ENCODE data around the gene PIP5K1C.
"Not testable (repeated sequence)": the region's sequence is repeated elsewhere in the genome, so short reads cannot be mapped to it uniquely, and the experiment has no call there.

Gene PIP5K1C

DNA sequence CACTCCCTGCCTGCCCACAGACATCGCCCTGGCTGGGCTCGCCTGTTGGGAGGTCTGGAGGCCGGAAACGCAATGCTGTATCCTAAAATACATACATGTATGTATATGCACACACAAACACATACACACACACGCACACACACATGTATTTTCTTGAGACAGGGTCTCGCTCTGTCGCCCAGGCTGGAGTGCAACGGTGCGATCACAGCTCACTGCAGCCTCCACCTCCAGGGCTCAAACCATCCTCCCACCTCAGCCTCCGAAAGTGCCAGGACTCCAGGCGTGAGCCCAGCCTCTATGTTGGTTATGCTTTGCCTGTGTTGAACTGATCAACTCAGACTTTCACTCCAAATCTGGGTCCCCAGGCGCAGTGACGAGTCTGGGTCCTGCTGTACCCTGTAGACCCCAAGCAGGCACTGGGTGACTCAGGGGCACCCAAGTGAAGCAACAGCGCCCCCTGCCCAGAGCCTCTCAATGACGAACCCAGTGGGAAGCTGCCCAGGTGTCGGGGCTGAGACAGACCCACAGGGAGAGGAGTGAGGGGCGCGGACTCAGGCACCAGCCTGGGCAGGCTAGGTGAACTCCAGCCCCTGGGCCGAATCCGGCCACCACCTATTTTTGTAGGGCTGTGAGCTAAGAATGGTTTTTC is 46.3 kb downstream of the PIP5K1C start:
- no peak overlapping the region for H3K4me3 Mint-ChIP-seq
- H3K27ac Mint-ChIP-seq, result no peak overlapping the region
- H3K27me3 Mint-ChIP-seq, result no peaks in the 10 kb centered on the region
- peaks cover 35% of the 10 kb centered on the region for H3K36me3 Mint-ChIP-seq
- H3K4me1 Mint-ChIP-seq, result peaks cover 4% of the 10 kb centered on the region
- no peak for ATAC-seq
- no peaks in the 10 kb centered on the region for H3K9me3 Mint-ChIP-seq

DNA sequence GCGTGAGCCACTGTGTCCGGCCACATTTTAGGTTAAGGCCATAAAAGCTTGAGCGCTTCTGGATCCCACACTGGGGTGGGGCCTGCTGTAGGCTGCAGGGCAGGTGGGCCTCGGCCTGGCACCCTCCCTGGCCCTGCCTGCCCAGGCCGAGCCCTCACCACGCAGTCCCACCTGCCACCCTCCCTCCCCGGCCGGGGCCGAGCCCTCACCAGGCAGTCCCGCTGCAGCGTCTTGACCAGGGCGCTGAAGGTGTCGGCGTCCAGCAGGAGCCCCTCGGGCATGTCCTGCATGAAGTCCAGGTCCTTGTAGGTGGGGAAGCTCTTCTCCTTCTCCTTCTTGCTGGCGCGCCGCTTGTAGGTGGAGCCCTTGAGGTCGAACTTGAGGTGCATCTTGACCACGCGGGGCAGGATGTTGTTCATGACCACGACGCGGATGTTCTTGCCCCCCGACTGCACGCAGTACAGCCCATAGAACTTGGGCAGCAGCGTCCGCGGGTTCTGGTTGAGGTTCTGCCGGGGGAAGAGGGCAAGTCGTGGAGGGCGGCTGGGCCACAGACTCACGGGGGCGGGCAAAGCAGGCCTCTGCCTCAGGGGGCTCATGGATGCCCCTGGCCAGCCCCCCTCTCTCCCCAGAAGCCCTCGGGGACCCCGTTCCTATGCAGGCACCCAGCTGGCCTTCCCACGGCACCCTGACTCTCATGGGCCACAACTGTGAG is 47.0 kb downstream of the PIP5K1C start:
- Mint-ChIP-seq H3K4me3 (no peak overlapping the region), H3K36me3 (peaks cover 32% of the 10 kb centered on the region), H3K9me3 (no peaks in the 10 kb centered on the region), H3K27me3 (no peaks in the 10 kb centered on the region), H3K4me1 (peaks cover 4% of the 10 kb centered on the region), H3K27ac (no peak overlapping the region)
- ATAC-seq, result no peak

DNA sequence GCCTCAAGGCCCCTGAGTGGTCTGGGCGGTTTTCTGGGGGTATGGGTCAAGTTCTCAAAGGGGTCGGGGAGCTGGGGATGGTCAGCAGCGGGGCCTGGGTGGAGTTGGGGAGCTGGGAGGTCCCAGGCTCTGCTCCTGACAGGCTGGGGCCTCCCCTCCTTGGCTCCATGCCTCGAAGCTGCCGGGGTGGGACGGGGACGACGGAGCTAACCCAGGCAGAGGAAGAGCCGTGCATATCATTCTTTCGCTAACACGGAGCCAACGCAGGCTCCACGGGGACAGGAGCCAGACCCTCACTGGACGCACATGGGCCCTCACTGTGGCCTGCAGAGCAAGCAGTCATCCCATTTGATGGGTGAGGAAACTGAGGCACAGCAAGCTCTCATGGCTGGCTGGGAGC is 47.8 kb downstream of the PIP5K1C start:
- no peak for ATAC-seq
- Mint-ChIP-seq H3K4me3 (no peak overlapping the region), H3K9me3 (no peaks in the 10 kb centered on the region), H3K27me3 (no peaks in the 10 kb centered on the region), H3K36me3 (peaks cover 24% of the 10 kb centered on the region), H3K4me1 (peaks cover 4% of the 10 kb centered on the region), H3K27ac (no peak overlapping the region)

DNA sequence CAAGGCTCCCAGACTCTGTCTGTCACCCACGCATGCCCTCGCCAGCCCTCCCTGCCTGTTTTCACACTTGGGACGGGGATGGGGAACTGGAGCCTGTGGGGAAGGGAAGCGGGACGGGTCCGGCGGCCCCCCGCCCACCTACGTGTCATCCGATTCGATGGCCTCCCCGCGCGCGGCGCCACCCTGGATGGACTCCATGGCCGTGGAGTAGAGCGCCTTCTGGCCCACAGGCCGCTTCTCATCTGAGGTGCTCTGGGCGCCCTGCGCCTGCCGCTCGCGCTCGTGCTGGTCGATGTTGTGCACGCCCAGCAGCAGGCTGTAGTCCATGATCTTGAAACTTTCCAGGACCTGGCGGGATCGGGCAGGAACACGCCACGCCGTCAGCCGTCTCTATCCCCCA is 48.6 kb downstream of the PIP5K1C start:
- ATAC-seq, result no peak
- H3K4me1 Mint-ChIP-seq, result no peaks in the 10 kb centered on the region
- no peak overlapping the region for H3K27ac Mint-ChIP-seq
- H3K27me3 Mint-ChIP-seq, result no peaks in the 10 kb centered on the region
- no peaks in the 10 kb centered on the region for H3K9me3 Mint-ChIP-seq
- H3K36me3 Mint-ChIP-seq, result peaks cover 20% of the 10 kb centered on the region
- no peak overlapping the region for H3K4me3 Mint-ChIP-seq

DNA sequence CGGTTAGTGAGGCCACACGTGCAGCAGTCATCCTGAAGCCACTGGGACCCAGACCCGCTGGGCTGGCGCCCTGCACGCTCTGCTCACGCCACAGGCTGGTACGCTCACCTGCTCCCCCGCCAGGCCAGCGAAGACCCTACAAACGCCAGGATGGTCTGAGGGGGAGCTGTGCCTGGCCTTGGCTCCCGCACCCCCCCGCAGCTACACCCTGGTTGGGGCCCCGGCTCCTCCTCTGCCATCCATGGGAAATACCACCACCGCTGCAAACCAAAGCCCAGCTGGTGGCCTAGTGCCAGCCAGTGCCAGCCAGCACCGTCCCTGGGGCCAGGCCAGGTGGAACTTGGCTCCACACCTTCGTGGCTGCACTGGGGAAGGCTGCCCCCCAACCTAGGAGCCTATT is 50.4 kb downstream of the PIP5K1C start:
- Mint-ChIP-seq H3K27ac (no peak overlapping the region), H3K9me3 (no peaks in the 10 kb centered on the region), H3K27me3 (no peaks in the 10 kb centered on the region), H3K4me3 (no peak overlapping the region), H3K36me3 (peaks cover 34% of the 10 kb centered on the region), H3K4me1 (no peaks in the 10 kb centered on the region)
- no peak for ATAC-seq

DNA sequence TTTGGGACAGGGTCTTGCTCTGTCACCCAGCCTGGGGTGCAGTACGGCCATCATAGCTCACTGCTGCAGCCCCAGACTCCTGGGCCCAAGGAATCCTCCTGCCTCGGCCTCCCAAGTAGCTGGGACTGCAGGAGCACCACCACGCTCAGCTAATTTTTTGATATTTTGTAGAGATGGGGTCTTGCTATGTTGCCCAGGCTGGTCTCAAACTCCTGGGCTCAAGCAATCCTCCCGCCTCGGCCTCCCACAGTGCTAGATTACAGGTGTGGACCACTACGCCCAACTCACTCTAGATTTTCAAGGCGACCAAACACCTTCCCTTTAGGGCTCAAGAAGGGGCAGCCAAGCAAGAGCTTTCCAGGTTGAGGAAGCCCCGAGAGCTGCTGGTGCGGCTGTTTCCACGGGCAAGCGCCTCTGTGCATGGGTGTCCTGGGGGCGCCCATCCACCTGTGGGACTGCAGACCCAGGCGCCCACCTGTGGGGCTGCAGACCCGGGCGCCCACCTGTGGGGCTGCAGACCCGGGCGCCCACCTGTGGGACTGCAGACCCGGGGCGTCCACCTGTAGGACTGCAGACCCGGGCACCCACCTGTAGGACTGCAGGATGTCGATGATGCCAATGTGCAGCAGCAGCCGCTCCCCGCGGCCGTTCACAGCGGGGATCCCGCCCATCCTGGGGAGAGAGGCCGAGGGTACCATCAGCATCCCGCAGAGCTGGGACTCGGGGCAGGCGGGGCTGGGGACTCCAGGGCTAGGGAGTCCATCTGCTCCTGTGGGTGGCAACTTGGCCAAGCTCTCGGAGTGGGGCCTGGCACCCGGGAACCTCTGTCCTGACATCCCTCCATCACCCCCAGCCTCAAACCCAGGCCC is 52.0 kb downstream of the PIP5K1C start:
- H3K27ac Mint-ChIP-seq, result no peak overlapping the region
- H3K27me3 Mint-ChIP-seq, result no peaks in the 10 kb centered on the region
- H3K4me1 Mint-ChIP-seq, result no peaks in the 10 kb centered on the region
- H3K36me3 Mint-ChIP-seq, result peaks cover 40% of the 10 kb centered on the region
- no peak overlapping the region for H3K4me3 Mint-ChIP-seq
- no peak for ATAC-seq
- H3K9me3 Mint-ChIP-seq, result no peaks in the 10 kb centered on the region

DNA sequence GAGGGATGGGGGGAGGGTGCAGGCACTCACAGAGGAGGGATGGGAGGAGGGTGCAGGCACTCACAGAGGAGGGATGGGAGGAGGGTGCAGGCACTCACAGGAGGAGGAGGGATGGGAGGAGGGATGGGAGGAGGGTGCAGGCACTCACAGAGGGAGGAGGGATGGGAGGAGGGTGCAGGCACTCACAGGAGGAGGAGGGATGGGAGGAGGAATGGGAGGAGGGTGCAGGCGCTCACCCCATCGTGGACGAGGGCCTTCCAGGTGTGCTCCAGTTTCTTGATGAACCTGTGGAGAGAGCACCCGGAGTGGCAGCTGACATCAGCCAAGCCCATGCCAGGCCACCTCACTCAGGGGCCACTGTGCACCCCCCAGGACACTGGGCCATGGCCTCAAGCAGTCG is 53.2 kb downstream of the PIP5K1C start:
- H3K9me3 Mint-ChIP-seq, H3K27ac Mint-ChIP-seq, H3K4me3 Mint-ChIP-seq, H3K27me3 Mint-ChIP-seq, H3K4me1 Mint-ChIP-seq, ATAC-seq: not testable (repeated sequence)
- peaks cover 50% of the 10 kb centered on the region for H3K36me3 Mint-ChIP-seq

DNA sequence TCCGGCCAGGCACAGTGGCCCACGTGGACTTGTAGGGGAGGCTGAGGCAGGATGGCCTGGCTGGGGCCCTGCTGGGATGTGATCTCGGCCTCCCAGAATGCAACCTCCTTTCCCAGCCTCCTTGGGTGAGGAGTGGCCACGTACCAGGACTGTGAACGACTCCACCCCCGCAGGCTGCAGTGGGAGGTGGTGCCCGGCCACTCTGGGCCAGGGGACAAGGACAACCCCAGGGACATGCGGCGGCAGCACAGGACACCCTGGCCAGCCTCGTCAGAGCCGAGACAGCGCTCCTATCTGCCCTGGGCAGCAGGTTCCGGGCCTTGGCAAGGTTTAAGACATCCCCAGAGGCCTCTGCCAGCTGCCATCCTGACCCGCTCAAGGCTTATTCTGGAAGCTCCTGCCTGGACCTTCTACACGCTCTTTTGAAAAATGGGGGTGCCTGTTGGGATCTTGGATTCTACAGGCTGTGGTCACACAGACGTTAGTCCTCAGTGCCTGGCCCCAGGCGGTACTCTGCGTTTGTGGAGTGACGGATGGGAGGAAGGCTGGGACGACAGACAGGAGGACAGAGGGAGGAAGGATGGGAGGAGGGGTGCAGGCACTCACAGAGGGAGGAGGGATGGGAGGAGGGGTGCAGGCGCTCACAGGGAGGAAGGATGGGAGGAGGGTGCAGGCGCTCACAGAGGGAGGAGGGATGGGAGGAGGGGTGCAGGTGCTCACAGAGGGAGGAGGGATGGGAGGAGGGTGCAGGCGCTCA is 53.8 kb downstream of the PIP5K1C start:
- Mint-ChIP-seq H3K4me1 (no peaks in the 10 kb centered on the region), H3K36me3 (peaks cover 48% of the 10 kb centered on the region), H3K27me3 (no peaks in the 10 kb centered on the region), H3K4me3 (no peak overlapping the region), H3K27ac (no peak overlapping the region), H3K9me3 (no peaks in the 10 kb centered on the region)
- ATAC-seq, result no peak

DNA sequence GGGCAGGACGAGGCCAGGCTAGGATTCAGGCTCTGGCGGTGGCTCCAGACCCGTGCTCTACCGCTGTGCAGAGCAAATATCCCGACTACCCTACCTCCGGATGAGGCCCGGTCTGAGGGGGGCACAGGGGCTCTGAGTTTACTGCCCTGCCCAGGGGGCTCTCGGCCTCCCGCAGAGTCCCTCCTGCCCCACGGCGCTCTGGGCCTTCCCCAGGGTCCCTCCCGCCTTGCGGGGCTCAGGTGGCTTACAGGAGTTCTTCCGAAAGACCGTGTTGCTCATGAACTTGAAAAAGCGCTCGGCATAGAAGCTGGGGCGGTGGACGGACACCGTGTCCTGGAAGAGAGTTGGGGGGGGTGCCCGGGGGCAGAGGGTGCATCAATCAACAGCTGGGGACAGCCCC is 54.5 kb downstream of the PIP5K1C start:
- Mint-ChIP-seq H3K9me3 (no peaks in the 10 kb centered on the region), H3K4me3 (no peak overlapping the region), H3K4me1 (no peaks in the 10 kb centered on the region), H3K36me3 (peaks cover 43% of the 10 kb centered on the region), H3K27me3 (no peaks in the 10 kb centered on the region), H3K27ac (no peak overlapping the region)
- ATAC-seq, result no peak

DNA sequence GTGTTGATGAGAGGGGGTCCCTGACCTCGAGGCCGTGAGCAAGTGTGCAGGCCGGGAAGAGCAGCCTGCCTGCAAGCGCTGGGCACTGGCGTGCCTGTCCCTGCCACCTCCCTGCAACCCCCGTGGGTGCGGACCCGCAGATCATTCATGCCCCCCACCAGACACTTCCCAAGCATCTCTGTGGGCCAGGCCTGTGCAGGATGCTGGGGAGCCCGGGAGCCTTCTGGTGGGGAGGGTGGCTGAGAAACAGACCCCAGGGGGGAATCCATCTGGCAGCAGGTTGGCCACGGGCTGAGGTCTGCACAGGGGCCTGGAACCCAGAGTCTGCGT is 55.2 kb downstream of the PIP5K1C start:
- H3K36me3 Mint-ChIP-seq, result peaks cover 43% of the 10 kb centered on the region
- no peaks in the 10 kb centered on the region for H3K4me1 Mint-ChIP-seq
- no peaks in the 10 kb centered on the region for H3K9me3 Mint-ChIP-seq
- no peak for ATAC-seq
- no peak overlapping the region for H3K27ac Mint-ChIP-seq
- H3K27me3 Mint-ChIP-seq, result no peaks in the 10 kb centered on the region
- no peak overlapping the region for H3K4me3 Mint-ChIP-seq

DNA sequence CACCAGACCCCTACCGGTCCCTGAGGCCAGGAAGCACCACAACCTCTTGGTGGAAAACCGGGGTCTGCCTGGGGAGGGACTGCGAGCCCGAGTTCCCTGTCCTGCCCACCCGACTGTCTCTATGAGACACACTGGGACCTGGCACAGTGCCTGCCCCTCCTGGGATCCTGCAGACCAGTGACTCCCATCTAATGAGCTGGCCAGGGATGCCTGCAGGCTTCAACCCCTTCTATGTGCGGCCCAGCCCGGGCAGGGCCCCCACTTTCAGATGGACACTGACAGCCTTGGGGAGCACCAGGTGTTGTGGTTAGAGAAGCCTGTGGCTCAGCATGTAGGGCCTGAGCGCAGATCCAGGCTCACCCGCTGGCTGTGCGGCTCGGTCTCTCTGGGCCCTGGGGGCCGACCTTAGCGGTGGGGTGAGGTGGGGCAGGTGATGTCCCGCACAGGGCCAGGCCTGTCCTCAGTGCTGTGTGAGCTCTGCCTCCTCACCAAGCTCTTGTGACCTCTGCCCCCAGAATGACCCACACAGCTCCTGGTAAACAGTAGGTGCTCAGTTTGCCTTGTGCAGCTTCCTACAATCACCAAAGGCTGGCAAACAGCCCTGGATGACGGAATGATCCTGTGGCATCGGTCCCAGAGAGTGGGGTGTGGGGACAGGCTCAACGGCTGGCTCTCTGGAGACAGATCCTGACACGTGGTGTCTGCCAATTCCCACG is 55.8 kb downstream of the PIP5K1C start:
- H3K27ac Mint-ChIP-seq, result no peak overlapping the region
- no peaks in the 10 kb centered on the region for H3K9me3 Mint-ChIP-seq
- no peak overlapping the region for H3K4me3 Mint-ChIP-seq
- no peak for ATAC-seq
- peaks cover 48% of the 10 kb centered on the region for H3K36me3 Mint-ChIP-seq
- no peaks in the 10 kb centered on the region for H3K4me1 Mint-ChIP-seq
- H3K27me3 Mint-ChIP-seq, result no peaks in the 10 kb centered on the region

DNA sequence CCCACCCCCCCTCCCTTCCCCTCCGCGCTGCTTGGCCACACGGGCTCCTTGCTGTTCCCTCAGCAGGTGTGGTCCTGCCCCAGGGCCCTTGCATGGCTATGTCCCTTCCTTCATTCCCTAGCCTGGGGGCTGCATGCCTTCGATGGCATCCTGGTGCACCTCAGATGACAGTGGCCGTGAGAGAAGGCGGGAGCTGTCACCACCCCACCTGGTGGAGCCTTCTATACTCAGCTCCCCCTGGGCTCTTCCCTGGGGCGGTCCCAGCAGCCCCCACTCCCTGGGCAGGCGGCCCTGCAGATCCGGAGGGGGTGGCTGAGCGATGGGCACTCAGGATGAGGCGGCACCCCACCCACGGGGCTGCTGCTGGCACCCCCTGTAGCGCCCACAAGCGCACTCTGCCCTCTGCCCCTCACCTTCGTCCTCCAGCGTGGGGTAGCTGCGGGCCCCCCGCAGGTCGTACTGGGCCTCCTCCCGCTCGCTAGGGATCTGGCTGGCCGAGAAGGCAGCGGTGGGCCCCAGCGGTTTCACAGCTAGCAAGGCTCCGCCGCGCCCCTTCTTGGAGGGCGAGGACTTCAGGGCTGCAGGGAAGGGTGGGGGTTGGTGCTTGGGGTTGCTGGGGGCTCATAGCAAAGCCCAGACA is 56.5 kb downstream of the PIP5K1C start:
- Mint-ChIP-seq H3K4me3 (no peak overlapping the region), H3K27ac (no peak overlapping the region), H3K9me3 (no peaks in the 10 kb centered on the region), H3K27me3 (no peaks in the 10 kb centered on the region), H3K36me3 (peaks cover 53% of the 10 kb centered on the region), H3K4me1 (no peaks in the 10 kb centered on the region)
- ATAC-seq, result no peak

DNA sequence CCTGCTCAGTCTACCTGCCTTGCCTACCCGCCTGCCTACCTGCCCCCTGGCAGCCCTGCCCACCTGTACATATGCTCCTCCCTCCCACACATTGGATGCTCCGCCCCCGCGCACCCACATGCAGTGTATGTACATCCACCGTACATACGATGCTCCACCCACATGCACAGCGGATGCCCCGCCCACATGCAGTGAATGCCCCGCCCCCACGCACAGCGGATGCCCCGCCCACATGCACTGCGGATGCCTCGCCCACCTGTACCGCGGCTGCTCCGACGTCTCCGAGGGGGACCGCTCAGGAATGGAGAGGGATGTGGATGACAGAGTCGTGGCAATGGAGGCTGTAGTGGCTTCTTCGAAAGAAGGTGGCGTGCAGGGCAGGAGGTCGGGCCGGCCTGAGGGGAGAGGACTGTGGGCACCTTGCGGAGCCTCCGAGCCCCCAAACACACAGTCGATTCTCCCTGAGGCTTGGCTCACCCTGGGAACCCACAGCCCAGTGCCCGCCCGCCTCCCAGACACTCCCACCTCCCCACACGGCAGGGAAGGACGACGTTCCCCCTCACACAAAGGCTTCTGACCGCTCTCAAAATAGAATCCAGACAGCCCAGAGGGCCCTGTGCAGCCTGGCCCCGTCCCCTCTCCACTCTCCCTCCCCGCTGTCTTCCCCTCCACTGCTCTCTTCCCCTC is 57.1 kb downstream of the PIP5K1C start:
- Mint-ChIP-seq H3K9me3 (no peaks in the 10 kb centered on the region), H3K27ac (no peak overlapping the region), H3K27me3 (no peaks in the 10 kb centered on the region), H3K4me1 (no peaks in the 10 kb centered on the region), H3K36me3 (peaks cover 59% of the 10 kb centered on the region), H3K4me3 (no peak overlapping the region)
- no peak for ATAC-seq

DNA sequence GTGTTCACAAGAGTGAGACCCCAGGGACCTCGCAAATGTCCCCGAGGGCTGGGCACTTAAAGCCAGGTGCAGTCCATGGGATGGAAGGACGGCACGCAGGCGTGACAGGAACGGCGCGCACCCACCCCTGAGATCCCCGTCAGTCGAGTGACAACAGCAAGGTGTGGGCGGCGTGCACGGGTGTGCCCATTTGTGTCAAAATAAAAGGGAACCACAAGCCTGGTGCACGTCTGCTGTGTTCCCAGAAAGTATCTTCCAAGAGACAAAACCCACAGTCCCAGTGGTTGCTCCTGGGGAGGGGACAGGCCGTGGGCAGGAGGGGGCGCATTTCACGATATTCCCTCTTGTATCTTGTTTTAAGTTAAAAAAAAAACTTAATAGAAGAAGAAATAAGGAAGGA is 58.0 kb downstream of the PIP5K1C start:
- peaks cover 63% of the 10 kb centered on the region for H3K36me3 Mint-ChIP-seq
- no peaks in the 10 kb centered on the region for H3K4me1 Mint-ChIP-seq
- no peak overlapping the region for H3K4me3 Mint-ChIP-seq
- no peaks in the 10 kb centered on the region for H3K9me3 Mint-ChIP-seq
- H3K27ac Mint-ChIP-seq, result no peak overlapping the region
- no peak for ATAC-seq
- no peaks in the 10 kb centered on the region for H3K27me3 Mint-ChIP-seq
